GM21529 (cell line): Measurements from ENCODE around the gene LRRTM2.

Experiments used
- ATAC-seq: cut with Tn5 transposase; IDR thresholded peaks from one replicate; pipeline ENCODE4 v1.9.1; 2021; ENCODE audit not compliant: unreplicated experiment

Gene LRRTM2

DNA sequence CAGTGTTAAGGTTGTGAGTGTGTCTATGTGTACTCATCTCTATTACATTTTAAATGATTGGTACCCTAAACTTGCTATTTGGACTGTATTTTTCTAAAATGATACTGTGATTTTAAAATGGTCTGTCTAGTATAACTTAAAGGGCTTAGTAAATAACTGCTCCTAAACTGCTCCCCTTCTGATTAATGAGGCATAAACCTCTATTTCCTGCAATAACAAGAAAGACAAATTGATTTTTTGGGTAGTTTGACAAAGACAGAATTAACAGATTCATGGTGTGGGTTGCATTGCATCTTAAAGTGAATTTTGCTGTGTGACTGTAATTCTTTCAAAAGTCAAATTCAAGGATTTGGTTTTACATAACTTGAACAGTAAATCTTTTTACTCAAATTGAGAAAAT, 8.1 kb upstream of the LRRTM2 start:
- ATAC-seq: no peak

DNA sequence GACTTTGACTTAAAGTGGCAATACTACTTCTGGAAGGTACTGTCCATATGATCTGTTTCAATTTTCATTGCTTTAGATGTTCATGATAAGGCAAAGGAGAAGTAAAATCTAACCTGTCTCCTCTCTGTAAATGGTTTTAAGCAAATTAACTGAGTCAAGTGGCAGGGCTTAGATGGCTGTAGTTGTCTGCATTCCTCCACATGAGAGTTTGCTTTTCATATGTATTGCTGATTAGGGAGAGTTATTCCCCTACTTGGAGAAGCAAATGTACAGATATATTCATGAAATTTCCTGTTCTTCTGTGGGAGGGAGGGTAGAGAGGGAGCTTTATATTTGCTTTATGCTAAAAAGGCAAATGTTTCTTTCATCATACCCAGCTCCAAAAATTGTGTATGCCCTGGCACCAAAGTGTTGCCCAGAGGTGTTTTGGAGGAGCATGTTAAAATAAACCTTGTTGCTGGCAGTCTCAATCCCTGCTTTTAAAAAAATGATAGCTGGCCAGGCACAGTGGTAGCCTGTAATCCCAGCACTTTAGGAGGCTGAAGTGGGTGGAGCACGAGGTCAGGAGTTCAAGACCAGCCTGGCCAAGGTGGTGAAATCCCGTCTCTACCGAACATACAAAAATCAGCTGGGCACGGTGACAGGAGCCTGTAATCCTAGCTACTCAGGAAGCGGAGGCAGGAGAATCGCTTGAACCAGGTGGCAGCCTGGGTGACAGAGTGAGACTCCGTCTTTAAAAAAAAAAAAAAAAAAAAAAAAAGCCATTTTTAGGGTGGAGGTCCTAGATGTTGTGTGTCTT, 3.5 kb upstream of the LRRTM2 start:
- ATAC-seq: no peak

DNA sequence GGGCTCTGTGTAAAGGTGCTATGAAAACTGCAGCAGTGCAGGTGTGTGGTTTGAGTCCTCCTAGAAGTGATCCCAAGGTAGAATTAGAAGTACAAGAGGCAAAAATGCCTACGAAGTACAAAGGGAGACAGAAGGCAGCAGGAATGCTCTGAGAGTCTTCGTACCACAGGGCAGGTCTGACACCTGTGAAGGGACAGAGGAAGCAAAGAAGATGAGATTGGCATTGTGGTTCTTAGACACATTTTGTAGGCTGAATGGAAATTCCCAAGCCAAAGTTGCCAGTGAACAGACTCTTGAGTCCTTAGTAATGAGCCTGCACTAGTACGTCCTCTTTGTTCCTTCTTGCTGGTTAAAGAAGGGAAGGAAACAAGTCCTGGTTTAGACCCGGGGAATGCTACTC, 1.7 kb upstream of the LRRTM2 start:
- no peak for ATAC-seq

DNA sequence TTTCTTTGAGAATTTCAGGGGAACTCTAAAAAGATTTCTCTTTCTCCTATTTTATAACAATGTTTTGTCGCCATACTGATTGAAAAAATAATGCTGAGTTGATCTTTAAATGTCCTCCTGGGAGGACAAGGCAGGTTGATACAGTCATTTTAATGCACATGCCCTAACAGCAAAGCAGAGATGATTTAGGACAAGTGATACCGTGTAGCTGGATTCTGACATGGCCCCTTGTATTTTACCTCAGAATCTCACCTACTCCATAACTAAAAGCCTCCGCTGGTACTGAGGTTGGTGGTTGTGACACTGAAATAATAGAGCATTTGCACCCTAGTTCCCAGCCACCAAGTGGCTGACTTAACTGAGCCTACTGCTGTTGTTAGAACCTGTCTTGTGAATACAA, 811 bp upstream of the LRRTM2 start:
- no peak for ATAC-seq

DNA sequence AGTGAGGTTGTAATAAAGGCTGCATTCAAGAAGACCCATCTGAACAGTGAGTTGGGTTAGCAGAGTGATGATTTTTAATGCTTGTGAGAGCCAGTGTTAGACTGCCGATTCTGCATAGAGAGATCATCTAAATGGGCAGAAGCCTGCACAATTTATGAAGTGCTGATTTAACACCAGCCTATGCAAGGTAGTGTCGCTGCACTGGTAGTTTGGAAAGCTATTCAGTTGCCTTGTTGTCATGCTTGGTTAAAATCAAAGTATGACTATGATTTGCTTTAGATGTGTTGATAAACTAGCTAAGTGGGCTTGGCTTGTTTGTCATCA, 379 bp upstream of the LRRTM2 start:
- ATAC-seq: no peak

DNA sequence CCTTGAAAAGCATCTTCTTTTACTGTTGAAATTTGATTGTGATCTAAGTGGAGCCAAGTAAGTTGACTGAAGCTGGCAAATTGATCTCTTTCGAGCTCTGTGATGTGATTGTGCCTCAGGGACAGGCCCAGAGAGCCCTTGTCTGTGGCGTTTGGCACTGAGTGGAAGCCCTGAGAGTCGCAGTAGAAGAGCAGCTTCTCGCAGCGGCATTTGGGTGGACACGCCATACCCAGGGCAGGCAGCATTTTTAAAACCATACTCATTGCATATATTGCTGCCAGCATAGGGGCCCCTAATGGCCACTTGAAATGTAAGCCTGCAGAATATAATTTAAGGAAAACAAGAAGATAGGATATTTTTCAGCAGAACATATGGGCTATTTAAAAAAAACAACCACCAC, 894 bp downstream of the LRRTM2 start:
- no peak for ATAC-seq

DNA sequence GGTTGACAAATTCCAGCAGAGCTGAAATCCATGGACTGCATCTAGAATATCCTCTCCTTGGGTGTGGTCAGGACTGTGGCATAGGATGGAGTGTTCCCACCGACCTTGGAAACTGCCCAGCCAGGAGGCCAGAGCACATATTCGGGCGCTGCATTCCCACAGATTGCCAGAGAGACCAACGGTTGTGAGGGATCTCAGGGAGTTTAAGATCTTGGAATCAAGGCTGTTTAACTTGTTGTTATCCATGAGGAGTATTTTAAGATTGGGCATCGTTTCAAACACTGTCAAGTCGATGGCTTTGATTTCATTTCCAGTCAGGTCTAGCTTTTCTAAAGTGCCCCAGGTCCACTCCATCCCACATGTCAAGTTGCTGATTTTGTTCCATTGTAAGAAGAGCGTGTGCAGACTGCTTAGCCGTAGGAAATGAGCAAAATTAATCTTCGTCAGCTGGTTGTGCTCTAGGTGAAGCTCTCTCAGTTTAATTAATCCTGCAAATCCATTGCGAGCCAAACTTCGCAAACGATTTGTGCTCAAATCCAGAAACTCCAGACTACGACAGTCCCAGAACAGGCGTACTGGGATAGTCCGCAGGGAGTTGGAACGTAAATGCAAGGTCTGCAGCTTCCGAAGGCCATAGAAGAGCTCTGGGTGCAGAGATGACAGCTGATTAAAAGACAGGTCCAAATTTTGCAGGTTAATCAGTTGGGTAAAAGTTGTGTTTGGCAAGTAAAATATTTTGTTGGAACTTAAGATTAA, 1.5 kb downstream of the LRRTM2 start:
- no peak for ATAC-seq

DNA sequence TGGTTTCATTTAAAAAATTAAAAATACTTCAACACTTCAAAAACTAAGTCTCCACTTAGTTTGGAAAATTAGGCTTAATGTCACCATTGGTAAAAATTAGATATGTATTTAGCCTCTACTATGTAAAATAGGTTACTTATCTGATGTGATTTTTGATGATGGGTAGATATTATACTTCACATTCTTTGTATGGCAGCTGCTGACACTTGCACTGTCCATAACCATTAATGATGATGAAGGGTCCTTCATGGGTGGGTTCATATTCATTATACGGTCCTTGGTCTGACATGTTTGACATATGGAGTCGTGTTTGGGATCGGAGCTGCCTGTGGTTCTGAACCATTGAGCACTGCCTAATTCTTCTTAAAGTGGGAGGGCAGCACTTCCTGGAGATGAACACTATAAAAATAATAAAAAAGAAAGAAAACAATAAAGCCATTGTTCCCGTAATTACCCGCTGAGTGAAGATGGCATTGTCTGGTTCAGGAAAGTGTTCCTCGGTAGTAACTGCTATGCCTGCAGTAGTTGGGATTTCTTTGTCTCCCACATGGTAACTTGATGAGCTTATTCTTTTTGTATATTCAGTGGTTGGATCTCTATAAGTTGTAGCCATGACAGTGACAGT, 2.2 kb downstream of the LRRTM2 start:
- ATAC-seq: no peak

DNA sequence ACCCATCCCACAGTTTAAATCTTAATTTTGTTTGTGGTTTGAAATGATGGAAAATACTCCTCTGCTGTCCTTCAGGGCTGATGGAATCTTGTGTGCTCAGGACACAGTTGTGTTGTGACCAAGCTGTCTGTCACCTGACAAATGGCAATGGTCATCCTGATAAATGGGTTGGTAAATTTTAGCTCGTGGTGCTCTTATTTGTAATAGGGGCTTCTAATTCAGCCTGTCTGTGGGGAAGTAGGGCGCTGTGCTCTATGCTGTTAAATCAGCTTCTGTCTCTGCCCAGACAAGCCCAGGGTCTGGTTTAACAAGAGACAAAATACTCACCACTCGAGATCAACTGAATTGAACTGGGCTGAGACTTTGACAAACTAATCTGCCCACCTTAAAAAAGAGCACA, 4.5 kb downstream of the LRRTM2 start:
- no peak for ATAC-seq

DNA sequence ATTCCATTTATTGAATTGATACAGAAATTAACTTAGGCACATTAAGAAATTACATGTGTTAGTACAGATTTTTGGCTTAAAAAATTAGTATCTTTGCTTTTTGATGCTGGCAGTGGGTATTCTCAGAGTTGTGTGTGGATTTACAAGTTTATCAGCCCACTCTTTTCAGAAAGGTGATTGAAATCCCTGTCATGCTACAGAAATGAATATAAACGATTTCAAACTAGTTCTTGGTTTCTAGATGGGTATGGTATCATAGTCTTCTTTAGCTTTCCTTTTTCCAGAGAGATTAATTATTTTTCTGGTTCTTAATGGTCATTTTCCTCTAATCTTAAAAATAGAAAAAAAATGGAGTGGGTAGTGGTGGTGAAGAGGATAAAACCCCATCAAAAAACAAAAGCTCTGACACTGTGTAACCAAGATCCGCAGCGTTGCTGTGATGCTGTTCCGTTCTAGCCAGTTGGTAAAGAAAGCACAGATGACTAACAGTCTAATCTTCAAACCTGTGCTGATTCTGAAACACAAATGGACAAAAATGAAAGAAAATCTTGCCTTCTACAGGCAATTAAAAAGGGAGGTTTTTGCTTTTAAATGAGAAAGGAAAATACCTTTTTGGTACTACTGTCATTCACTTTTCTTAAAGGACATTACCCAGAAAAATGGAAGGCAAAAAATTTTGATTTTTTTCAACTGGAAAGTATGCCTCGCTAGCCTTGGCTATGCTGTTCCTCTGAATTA, 5.2 kb downstream of the LRRTM2 start:
- ATAC-seq: no peak

DNA sequence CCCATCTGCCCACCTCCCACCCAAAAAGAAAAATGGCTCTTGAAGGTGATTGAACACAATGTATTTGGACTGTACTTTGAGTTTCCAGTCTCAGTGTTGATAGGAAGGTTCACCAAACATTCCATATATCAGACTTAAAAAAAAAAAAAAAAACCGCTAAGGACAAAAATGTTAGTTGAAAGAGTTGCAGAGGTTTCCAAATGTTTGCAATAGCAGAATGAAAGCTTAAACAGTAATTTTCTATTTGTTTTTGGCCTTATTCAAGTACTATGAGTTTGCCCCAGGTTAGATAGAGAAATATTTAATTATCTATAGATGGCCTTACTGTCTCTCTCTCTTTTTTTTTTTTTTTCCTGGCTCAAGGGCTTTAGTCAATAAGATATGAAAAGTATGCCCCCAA, 6.1 kb downstream of the LRRTM2 start:
- no peak for ATAC-seq

DNA sequence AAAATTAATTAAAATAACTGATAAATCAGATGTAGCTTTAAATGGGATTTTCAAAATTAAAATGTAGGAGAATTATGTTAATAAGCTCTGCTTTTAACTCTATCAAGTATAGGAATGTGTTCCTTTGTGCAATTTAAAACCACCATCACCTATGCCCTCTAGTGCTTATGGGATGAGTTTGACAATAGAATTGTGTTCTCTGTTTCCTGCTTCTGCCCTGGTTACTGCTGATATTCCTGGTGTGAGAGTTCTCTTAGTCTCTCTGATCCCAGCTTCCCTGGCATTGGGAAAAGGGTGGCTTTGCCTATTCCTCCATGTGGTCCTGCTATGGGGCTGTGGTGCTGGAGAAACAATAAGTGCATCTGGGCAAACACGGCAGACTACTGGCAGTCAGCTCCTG, 8.1 kb downstream of the LRRTM2 start:
- ATAC-seq: no peak

DNA sequence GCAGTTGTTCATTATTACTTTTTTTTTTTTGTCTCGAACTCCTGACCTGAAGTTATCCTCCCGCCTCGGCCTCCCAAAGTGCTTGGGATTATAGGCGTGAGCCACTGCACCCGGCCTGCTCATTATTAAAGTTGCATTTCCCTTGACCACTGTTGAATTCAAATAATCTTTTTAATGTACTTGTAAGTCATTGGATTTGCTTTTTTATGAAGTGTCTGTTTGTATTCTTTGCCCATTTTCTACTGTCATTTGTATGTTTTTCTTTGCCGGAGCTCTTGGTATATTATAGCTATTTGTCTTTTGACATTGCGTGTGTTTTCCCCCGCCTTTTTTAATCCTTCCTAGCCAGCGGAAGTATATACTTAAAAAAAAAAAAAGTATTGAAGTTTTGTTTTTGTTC, 22.0 kb downstream of the LRRTM2 start:
- ATAC-seq: no peak

DNA sequence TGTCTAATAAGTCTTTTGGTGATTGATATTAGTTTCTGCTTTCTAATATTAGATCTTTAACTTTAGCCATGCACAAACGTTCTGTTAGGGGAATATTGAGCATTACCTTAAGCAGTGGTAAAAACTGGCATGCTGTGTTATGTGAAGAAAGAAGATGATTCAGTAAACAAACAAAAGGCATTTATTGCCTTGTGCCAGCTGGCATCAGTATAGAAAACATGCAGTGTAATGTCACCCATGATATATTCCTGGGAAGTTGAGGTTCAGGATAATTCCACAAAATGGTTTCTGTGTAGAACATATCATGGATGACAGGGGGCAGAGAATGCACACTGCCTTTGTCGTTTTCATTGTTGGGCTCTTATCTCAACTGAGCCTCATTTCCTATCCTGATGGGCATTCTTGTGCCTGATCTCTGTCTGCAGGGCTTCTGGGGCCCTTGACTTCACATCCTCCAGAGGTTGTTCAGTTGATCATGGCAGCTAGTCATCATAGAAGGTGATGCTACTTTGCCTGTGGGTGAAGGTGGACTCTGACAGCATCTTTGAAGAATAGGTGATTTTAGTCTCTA, 24.2 kb downstream of the LRRTM2 start:
- no peak for ATAC-seq

DNA sequence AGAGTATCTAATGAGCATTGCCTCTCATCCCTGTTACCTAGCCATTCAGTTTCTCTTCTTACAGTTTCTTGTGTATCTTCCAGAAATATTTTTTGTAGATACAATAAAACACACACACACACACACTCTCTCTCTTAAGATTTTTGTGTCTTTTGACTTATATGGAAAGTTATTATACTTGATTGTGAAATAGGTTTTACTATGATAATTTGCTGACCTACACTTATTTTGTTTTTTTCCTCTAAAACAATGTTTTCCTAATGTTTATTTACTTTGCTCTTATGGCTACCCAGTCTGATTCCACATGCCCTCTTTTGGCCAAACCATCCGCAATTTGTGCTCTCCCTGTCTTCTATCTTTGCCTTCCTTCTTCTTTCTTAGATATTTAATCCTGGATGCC, 25.3 kb downstream of the LRRTM2 start:
- ATAC-seq: no peak

DNA sequence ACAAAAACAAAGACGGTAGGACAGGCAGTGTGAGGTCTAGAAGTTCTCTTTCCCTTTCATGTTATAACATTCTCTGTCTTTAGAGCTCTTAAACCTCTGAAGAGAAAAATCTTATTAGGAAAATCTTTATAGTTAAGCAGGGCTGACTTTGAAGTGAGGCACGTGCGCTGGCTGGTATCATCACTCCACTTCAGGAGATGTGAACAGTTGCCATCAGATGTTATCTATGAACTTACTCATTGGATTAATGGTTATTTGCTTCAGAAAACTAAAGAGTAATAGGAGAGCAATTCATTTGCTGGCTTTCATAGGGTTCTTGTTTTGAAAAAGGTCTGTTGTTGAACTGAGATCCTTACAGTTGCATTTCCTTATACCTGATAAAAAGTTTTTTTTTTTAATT, 25.7 kb downstream of the LRRTM2 start:
- ATAC-seq: no peak

DNA sequence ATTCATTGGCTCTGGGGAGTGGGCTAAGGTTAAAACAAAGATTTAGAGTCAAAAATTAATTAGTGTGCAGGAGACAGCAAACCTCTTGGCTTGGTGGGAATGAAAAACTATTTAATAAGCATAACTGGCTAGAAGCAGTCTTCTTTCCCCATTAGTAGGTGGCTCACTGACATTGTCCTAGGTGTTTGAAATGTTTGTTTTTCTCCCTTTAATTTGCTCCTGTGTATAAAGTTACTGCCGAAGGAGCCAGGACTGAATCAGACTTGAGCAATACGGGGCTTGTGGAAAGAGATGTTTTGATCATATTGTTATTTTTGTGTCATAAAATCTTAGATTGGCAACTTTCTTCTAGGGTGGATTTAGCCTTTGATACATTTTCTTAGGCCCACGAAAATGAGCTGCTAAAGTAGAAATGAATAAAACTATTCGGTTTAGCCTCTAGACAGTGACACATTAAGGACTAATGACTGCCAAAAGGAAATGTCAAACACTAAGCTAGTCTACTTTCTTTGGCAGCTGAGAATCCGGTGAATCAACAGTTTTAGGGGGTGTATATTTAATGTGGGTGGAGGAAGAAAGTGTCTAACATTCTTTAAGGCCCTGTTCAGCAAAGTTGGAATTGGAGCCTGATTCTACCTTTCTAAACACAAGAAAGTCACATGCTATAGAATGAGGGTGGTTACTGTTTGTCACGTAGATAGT, 30.2 kb downstream of the LRRTM2 start:
- no peak for ATAC-seq

DNA sequence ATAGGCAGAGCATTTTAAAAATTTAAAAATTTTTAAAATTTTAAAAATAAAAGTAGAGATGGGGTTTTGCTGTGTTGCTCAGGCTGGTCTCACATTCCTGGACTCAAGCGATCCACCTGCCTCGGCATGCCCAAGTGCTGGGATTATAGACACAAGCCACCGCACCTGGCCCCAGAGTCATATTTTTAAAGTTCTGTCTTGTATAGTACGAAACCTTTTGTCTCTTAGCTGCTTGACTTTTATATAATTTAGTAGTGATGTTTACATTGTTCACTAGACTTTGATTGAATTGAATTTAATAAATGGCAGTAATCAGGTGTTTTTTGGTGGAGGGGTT, 31.0 kb downstream of the LRRTM2 start:
- ATAC-seq: no peak

DNA sequence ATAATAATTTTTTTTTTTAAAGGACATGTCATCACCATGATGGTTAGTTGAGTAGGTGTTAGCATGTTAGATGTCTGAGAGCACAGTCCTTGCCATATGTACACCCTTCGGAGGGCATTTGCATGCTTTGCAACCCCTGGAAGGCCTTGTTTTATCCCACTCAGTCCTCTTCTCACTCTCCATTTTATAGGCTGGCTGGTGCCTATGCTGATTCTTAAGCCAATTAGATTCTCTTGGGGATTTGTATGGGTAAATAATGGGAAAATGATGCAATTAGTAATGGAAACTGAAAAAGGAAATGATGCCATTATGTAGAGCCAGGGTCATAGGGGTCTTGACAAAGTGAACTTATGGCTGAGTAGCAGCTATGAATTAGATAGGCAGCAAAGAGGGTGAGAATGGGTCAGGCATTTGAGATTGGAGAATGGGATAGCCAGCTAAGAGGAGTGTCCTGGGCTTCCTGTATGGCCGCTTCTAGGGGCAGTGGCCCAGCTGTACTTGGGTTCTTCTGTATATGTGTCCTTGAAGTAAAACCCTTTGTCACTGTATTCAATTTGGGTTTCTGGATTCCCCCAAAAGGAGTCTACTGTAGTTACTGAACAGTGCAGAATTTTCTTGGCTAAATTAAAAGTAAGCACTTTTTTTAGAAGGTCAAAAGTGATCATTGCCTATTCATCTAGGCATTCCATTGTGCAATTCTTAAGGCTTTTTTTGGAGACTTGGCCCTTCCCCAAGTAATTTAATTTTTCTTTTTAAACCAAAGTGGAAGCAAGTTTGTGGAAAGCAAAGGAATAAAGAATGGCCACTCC, 31.6 kb downstream of the LRRTM2 start:
- ATAC-seq: no peak

DNA sequence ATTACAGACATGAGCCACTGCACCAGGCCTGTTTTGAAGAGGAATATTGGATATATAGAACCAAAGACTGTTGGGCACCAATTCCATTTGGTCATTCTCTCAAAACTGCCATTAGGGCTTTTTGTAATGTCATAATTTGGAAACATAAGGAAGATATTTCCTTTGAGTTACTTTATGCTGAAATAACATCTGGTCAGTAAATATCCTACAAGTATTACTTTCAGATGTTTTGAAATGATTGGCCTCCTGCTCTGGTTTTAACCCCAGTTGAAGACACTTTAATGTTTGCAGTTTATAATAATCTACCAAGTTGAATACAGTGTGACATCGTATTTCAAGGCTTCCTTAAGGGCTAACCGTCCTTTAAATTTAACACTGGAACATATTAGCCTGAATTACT, 33.6 kb downstream of the LRRTM2 start:
- ATAC-seq: no peak
